ENCODE results near the gene IGFBP5.

Gene IGFBP5

GRCh38 chr2:216698293-216698692 is 2.9 kb upstream of the IGFBP5 start:
- no peak overlapping the region for H3K27ac ChIP-seq (ENCODE audit: low read depth, low read length)
- H3K27me3 ChIP-seq (ENCODE audit: control insufficient read depth, low read length): peaks cover 48% of the 10 kb centered on the region
- H3K4me3 ChIP-seq (ENCODE audit: low read length): no peak overlapping the region

GRCh38 chr2:216696751-216697560 is 1.6 kb upstream of the IGFBP5 start:
- TF ChIP-seq EZH2phosphoT487 (IDR thresholded peaks at IDR 0.05; ENCODE audit: borderline replicate concordance, low read length) (no peak), CTCF (IDR thresholded peaks at IDR 0.05; ENCODE audit: low read depth, low read length, poor library complexity, severe bottlenecking) (peak; percentile 41)
- Histone ChIP-seq H3K27ac (ENCODE audit: low read depth, low read length) (no peak overlapping the region), H3K27me3 (ENCODE audit: control insufficient read depth, low read length) (peaks cover 60% of the 10 kb centered on the region), H3K36me3 (ENCODE audit: control insufficient read depth, low read length) (no peaks in the 10 kb centered on the region), H3F3A (ENCODE audit: control insufficient read depth, insufficient read depth) (no peaks in the 10 kb centered on the region), H4K20me1 (ENCODE audit: control insufficient read depth, insufficient read depth, low read depth, low read length) (no peaks in the 10 kb centered on the region), H3K4me3 (ENCODE audit: low read length) (no peak overlapping the region), H3K4me2 (ENCODE audit: low read length) (no peak overlapping the region), H3K9me3 (ENCODE audit: control insufficient read depth, insufficient read depth, low read length) (no peaks in the 10 kb centered on the region), H3K9me2 (replicated peaks; ENCODE audit: control insufficient read depth, low read length) (no peaks in the 10 kb centered on the region), H3K79me2 (ENCODE audit: control insufficient read depth, low read length) (no peaks in the 10 kb centered on the region), H3K4me1 (ENCODE audit: control insufficient read depth, low read length) (peaks cover 6% of the 10 kb centered on the region; the same call in 1 of the 2 replicates)

More at GRCh38 chr2:216698293-216698692, 2.9 kb upstream of the IGFBP5 start:
- Histone ChIP-seq H3K36me3 (ENCODE audit: control insufficient read depth, low read length) (no peaks in the 10 kb centered on the region), H3K79me2 (ENCODE audit: control insufficient read depth, low read length) (no peaks in the 10 kb centered on the region), H3K4me2 (ENCODE audit: low read length) (no peak overlapping the region), H3K9me2 (replicated peaks; ENCODE audit: control insufficient read depth, low read length) (no peaks in the 10 kb centered on the region), H3K4me1 (ENCODE audit: control insufficient read depth, low read length) (no peaks in the 10 kb centered on the region), H4K20me1 (ENCODE audit: control insufficient read depth, insufficient read depth, low read depth, low read length) (no peaks in the 10 kb centered on the region), H3F3A (ENCODE audit: control insufficient read depth, insufficient read depth) (no peaks in the 10 kb centered on the region), H3K9me3 (ENCODE audit: control insufficient read depth, insufficient read depth, low read length) (no peaks in the 10 kb centered on the region)
- TF ChIP-seq CTCF (IDR thresholded peaks at IDR 0.05; ENCODE audit: low read depth, low read length, poor library complexity, severe bottlenecking) (no peak), EZH2phosphoT487 (IDR thresholded peaks at IDR 0.05; ENCODE audit: borderline replicate concordance, low read length) (no peak)

- no peaks in the 10 kb centered on the region for H3K9me2 ChIP-seq (replicated peaks; ENCODE audit: control insufficient read depth, low read length)
- no peaks in the 10 kb centered on the region for H4K20me1 ChIP-seq (ENCODE audit: control insufficient read depth, insufficient read depth, low read depth, low read length)
- no peak overlapping the region for H3K27ac ChIP-seq (ENCODE audit: low read depth, low read length)
- peaks cover 6% of the 10 kb centered on the region; the same call in 1 of the 2 replicates for H3K4me1 ChIP-seq (ENCODE audit: control insufficient read depth, low read length)
- no peaks in the 10 kb centered on the region for H3F3A ChIP-seq (ENCODE audit: control insufficient read depth, insufficient read depth)
- H3K36me3 ChIP-seq (ENCODE audit: control insufficient read depth, low read length): no peaks in the 10 kb centered on the region
- H3K79me2 ChIP-seq (ENCODE audit: control insufficient read depth, low read length): no peaks in the 10 kb centered on the region
- TF ChIP-seq CTCF (IDR thresholded peaks at IDR 0.05; ENCODE audit: low read depth, low read length, poor library complexity, severe bottlenecking): no peak
- no peak for TF ChIP-seq EZH2phosphoT487 (IDR thresholded peaks at IDR 0.05; ENCODE audit: borderline replicate concordance, low read length)
- no peaks in the 10 kb centered on the region for H3K9me3 ChIP-seq (ENCODE audit: control insufficient read depth, insufficient read depth, low read length)
- H3K4me2 ChIP-seq (ENCODE audit: low read length): no peak overlapping the region
- H3K4me3 ChIP-seq (ENCODE audit: low read length): no peak overlapping the region
- H3K27me3 ChIP-seq (ENCODE audit: control insufficient read depth, low read length): peaks cover 64% of the 10 kb centered on the region
Measured at GRCh38 chr2:216696321-216696720, 972 bp upstream of the IGFBP5 start.

Measured in DOHH2 (cell line).